HepG2 (cell line): Measurements from ENCODE around the gene SYNGR2. TPM values are rescaled to one million over a fixed set of nuclear protein-coding genes. Genes with fewer than 3 reads are reported as not detected.

ENCODE experiments used
- CCAR2 ChIP-seq: fragments of 200-400 bp; formaldehyde crosslinking; optimal IDR thresholded peaks from 2 replicates; pipeline ENCODE3; 2018; ENCODE audit warnings: low read depth, mild to moderate bottlenecking, low read length, moderate library complexity
- CHD4 ChIP-seq: fragments of 200-600 bp; sonication (generic); IDR thresholded peaks from 2 replicates; pipeline ENCODE4 v1.7.0; 2017; ENCODE audit warnings: mild to moderate bottlenecking, low read length, borderline replicate concordance
- HOXA3 ChIP-seq: sonication (generic); formaldehyde crosslinking; IDR thresholded peaks from 2 replicates; pipeline ENCODE4 v1.5.0; 2020; ENCODE audit warnings: missing genetic modification reagents
- HOXA7 ChIP-seq: sonication (generic); formaldehyde crosslinking; IDR thresholded peaks from 2 replicates; pipeline ENCODE4 v1.8.1; 2022; ENCODE audit warnings: mild to moderate bottlenecking, missing genetic modification reagents, moderate library complexity
- KDM3A ChIP-seq: IDR thresholded peaks from 2 replicates; pipeline ENCODE4 v1.6.1; 2018; ENCODE audit warnings: low read depth, missing compliant biosample characterization
- PITX1 ChIP-seq: sonication (generic); formaldehyde crosslinking; IDR thresholded peaks from 2 replicates; pipeline ENCODE4 v1.5.1; 2020; ENCODE audit warnings: mild to moderate bottlenecking, missing genetic modification reagents
- REL ChIP-seq: sonication (generic); formaldehyde crosslinking; conservative IDR thresholded peaks from 2 replicates; pipeline ENCODE4 v1.8.0; 2022; ENCODE audit warnings: mild to moderate bottlenecking, missing genetic modification reagents, moderate library complexity
- SMARCC2 ChIP-seq: fragments of 450-650 bp; IDR thresholded peaks from 2 replicates; pipeline ENCODE4 v1.6.1; 2017; ENCODE audit warnings: antibody characterized with exemption, mild to moderate bottlenecking
- SNAPC2 ChIP-seq: sonication (generic); formaldehyde crosslinking; IDR thresholded peaks from 2 replicates; pipeline ENCODE4 v1.8.1; 2022; ENCODE audit warnings: mild to moderate bottlenecking, missing genetic modification reagents
- SRF ChIP-seq: IDR thresholded peaks from 2 replicates; pipeline ENCODE4 v1.6.1; 2011; ENCODE audit warnings: mild to moderate bottlenecking, low read depth, low read length, moderate library complexity
- SRSF1 ChIP-seq: fragments of 200-400 bp; formaldehyde crosslinking; optimal IDR thresholded peaks from 2 replicates; pipeline ENCODE3; 2017; ENCODE audit warnings: mild to moderate bottlenecking, low read depth, low read length, moderate library complexity
- ZBTB1 ChIP-seq: sonication (generic); formaldehyde crosslinking; IDR thresholded peaks from 2 replicates; pipeline ENCODE4 v1.4.0; 2020; ENCODE audit warnings: missing genetic modification reagents, borderline replicate concordance
- ZFP82 ChIP-seq: sonication (generic); formaldehyde crosslinking; IDR thresholded peaks from 2 replicates; pipeline ENCODE4 v1.5.1; 2020; ENCODE audit warnings: mild to moderate bottlenecking, missing genetic modification reagents, borderline replicate concordance
- ZNF180 ChIP-seq: sonication (generic); formaldehyde crosslinking; IDR thresholded peaks from 2 replicates; pipeline ENCODE4 v1.4.0; 2020; ENCODE audit warnings: low read depth, missing genetic modification reagents, borderline replicate concordance
- ZNF234 ChIP-seq: sonication (generic); formaldehyde crosslinking; conservative IDR thresholded peaks from 2 replicates; pipeline ENCODE4 v1.5.1; 2020; ENCODE audit warnings: mild to moderate bottlenecking, missing genetic modification reagents
- ZNF562 ChIP-seq: sonication (generic); formaldehyde crosslinking; IDR thresholded peaks from 2 replicates; pipeline ENCODE4 v1.8.0; 2022; ENCODE audit warnings: missing genetic modification reagents, borderline replicate concordance
- ZNF839 ChIP-seq: sonication (generic); formaldehyde crosslinking; IDR thresholded peaks from 2 replicates; pipeline ENCODE4 v1.4.0; 2020; ENCODE audit warnings: missing genetic modification reagents, mild to moderate bottlenecking, borderline replicate concordance
- ZSCAN22 ChIP-seq: sonication (generic); formaldehyde crosslinking; IDR thresholded peaks from 2 replicates; pipeline ENCODE4 v1.4.0; 2020; ENCODE audit warnings: mild to moderate bottlenecking, missing genetic modification reagents
- polyA plus RNA-seq, 8 experiments: library from polyadenylated mRNA; depleted of rRNA in 3 of 8; stranded (reverse) in 7 of 8; unstranded in 1 of 8; fragments of >200 nt; fragmentation: Illumina TruSeq in 4 of 8; extraction: Trizol in 4 of 8; gene quantifications; 2 replicates each; pipeline versions ENCODE4 v1.2.1 to v1.2.3, GENCODE V29; 2011 to 2016; ENCODE audit warnings: low read depth in 4 of 8, missing spikeins in 1 of 8, mixed read lengths in 1 of 8; ENCODE audit not compliant: insufficient read depth in 1 of 8
- total RNA-seq, 5 experiments: library from RNA; depleted of rRNA; stranded (reverse); fragments of >200 nt; fragmentation: Illumina TruSeq; extraction: Trizol; gene quantifications; 2 replicates each; pipeline ENCODE4 v1.2.3, GENCODE V29; 2016; ENCODE audit warnings: low read depth in 1 of 5
- TF ChIP-seq, protein P1 (sequence below): sonication (generic); formaldehyde crosslinking; IDR thresholded peaks from 2 replicates; pipeline ENCODE4 v1.4.0; 2020; ENCODE audit warnings: missing genetic modification reagents
- TF ChIP-seq, protein P2 (sequence below), 2 experiments: sonication (generic) in 1 of 2; formaldehyde crosslinking in 1 of 2; IDR thresholded peaks; 2 replicates each; pipeline versions ENCODE4 v1.4.0 to v1.6.1; 2016 to 2020; ENCODE audit warnings: borderline replicate concordance in 1 of 2, low read depth in 1 of 2, mild to moderate bottlenecking in 1 of 2, missing genetic modification reagents in 1 of 2
- TF ChIP-seq, protein P3 (sequence below): sonication (generic); formaldehyde crosslinking; IDR thresholded peaks from 2 replicates; pipeline ENCODE4 v1.4.0; 2020; ENCODE audit warnings: mild to moderate bottlenecking, missing genetic modification reagents
- TF ChIP-seq, protein P4 (sequence below): IDR thresholded peaks from 2 replicates; pipeline ENCODE4 v1.6.1; 2012; ENCODE audit warnings: inconsistent platforms

SYNGR2 gene
- total and polyA plus RNA-seq, 2 of the 13 experiments (the other 11 are each of a cell fraction or from before 2014, with no cell fraction given) = 46.7 to 170 TPM

DNA sequence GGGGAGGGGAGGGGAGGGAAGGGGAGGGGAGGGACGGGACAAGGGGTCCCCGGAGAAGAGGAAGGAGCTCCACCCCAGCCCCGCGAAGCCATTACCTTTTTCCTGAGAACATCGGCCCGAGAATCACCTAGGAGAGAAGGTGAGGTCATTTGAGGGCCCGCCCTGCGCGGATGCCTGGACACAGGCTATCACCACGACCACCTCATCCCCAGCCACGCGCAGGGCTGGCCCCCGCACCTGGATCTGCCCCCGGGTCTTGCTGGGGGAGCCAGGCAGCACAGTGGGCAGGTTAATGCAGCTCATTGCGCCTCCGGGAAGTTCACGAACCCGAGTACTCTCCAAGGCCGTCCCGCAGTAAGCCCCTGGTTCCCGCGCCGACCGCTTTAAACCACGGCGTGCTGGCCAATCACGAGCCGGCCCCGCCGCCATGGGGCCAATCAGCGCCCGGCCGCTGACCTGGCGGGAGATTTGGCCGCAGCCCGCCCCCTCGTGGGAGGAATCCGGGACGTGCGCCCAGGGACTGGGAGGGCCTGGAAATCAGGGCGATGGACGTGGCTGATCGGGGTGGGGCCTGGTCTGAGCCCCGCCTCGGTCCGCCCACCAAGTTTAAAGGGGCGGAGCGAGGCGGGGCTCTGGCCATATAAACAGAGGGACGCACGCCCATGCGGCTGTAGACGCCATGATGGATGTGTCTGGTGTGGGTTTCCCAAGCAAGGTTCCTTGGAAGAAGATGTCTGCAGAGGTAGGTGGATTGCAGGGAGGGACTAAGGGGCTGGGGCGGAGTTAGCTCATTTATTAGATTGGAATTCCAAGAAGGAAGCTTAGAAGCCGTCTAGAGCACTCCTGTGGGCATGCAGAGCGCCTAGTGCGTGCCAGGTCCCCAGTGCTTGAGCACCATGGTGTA lies 18.6 kb downstream of the SYNGR2 start, which contains the start of the genes AFMID and TK1 (continued):
- TF ChIP-seq, protein P1, sequence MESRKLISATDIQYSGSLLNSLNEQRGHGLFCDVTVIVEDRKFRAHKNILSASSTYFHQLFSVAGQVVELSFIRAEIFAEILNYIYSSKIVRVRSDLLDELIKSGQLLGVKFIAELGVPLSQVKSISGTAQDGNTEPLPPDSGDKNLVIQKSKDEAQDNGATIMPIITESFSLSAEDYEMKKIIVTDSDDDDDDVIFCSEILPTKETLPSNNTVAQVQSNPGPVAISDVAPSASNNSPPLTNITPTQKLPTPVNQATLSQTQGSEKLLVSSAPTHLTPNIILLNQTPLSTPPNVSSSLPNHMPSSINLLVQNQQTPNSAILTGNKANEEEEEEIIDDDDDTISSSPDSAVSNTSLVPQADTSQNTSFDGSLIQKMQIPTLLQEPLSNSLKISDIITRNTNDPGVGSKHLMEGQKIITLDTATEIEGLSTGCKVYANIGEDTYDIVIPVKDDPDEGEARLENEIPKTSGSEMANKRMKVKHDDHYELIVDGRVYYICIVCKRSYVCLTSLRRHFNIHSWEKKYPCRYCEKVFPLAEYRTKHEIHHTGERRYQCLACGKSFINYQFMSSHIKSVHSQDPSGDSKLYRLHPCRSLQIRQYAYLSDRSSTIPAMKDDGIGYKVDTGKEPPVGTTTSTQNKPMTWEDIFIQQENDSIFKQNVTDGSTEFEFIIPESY (CRISPR knock-in tag) = peak; percentile 83; the same call in 1 of the 2 replicates
- no peak for TF ChIP-seq ZBTB1 (CRISPR knock-in tag)
- TF ChIP-seq ZNF839 (CRISPR knock-in tag) = no peak
- TF ChIP-seq ZSCAN22 (CRISPR knock-in tag) = no peak
- TF ChIP-seq REL (CRISPR knock-in tag) = peak; percentile 100
- 0 out of 2 replicates have a peak, but pooled peaks have one; percentile 10 for TF ChIP-seq SRF
- no peak for TF ChIP-seq CHD4
- peak; percentile 91 for TF ChIP-seq HOXA3 (CRISPR knock-in tag)
- TF ChIP-seq PITX1 (CRISPR knock-in tag) = peak; percentile 89
- peak; percentile 99 for TF ChIP-seq ZFP82 (CRISPR knock-in tag)
- no peak for TF ChIP-seq ZNF180
- no peak for TF ChIP-seq SMARCC2
- TF ChIP-seq SRSF1 = peak; percentile 85
- peak; percentile 99 for TF ChIP-seq HOXA7 (CRISPR knock-in tag)
- TF ChIP-seq, protein P2, sequence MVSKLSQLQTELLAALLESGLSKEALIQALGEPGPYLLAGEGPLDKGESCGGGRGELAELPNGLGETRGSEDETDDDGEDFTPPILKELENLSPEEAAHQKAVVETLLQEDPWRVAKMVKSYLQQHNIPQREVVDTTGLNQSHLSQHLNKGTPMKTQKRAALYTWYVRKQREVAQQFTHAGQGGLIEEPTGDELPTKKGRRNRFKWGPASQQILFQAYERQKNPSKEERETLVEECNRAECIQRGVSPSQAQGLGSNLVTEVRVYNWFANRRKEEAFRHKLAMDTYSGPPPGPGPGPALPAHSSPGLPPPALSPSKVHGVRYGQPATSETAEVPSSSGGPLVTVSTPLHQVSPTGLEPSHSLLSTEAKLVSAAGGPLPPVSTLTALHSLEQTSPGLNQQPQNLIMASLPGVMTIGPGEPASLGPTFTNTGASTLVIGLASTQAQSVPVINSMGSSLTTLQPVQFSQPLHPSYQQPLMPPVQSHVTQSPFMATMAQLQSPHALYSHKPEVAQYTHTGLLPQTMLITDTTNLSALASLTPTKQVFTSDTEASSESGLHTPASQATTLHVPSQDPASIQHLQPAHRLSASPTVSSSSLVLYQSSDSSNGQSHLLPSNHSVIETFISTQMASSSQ (IDR thresholded peaks at IDR 0.05; ENCODE audit: low read depth) = no peak
- TF ChIP-seq, protein P2 (CRISPR knock-in tag; IDR thresholded peaks at IDR 0.05; ENCODE audit: borderline replicate concordance) = peak; percentile 28; the same call in 1 of the 2 replicates
- TF ChIP-seq, protein P3, sequence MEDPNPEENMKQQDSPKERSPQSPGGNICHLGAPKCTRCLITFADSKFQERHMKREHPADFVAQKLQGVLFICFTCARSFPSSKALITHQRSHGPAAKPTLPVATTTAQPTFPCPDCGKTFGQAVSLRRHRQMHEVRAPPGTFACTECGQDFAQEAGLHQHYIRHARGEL (CRISPR knock-in tag) = no peak
- TF ChIP-seq ZNF562 (CRISPR knock-in tag) = peak; percentile 87; the same call in 1 of the 2 replicates
- no peak for TF ChIP-seq CCAR2
- TF ChIP-seq, protein P4, sequence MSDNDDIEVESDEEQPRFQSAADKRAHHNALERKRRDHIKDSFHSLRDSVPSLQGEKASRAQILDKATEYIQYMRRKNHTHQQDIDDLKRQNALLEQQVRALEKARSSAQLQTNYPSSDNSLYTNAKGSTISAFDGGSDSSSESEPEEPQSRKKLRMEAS = peak; percentile 93
- peak; percentile 90; the same call in 1 of the 2 replicates for TF ChIP-seq KDM3A (CRISPR knock-in tag)
- TF ChIP-seq ZNF234 (CRISPR knock-in tag) = no peak
- peak; percentile 99 for TF ChIP-seq SNAPC2 (CRISPR knock-in tag)
